A673 (cell line): ENCODE results near the gene MTLN. TPM values are rescaled to one million over a fixed set of nuclear protein-coding genes. Genes with fewer than 3 reads are reported as not detected.

ENCODE experiments used
- BruUV-seq: library from RNA; stranded (reverse); fragments of 400-500 nt; replicated peaks from 2 replicates; lab custom pipeline; 2021; lab: Mats Ljungman, UMichigan
- CTCF ChIA-PET: fragments of 300-600 bp; sonication (Branson Sonifier 250); formaldehyde crosslinking; loops from one replicate; lab custom pipeline; 2022; ENCODE audit warnings: antibody characterized with exemption; lab: Charles Lee
- POLR2A ChIA-PET: fragments of 300-600 bp; sonication (Branson Sonifier 250); formaldehyde crosslinking; loops from one replicate; lab custom pipeline; 2022; ENCODE audit warnings: antibody characterized with exemption; ENCODE audit not compliant: low non-redundant PET; lab: Charles Lee
- DNase-seq: peaks from one replicate; pipeline ENCODE4 v3.0.0-alpha.2; 2015; ENCODE audit warnings: low spot score
- H3K27ac ChIP-seq: fragments of 200-600 bp; sonication (generic); 2 replicates; pipeline ENCODE4 v1.5.1; 2016; ENCODE audit warnings: mixed run types, low read depth, mild to moderate bottlenecking, mixed read lengths, antibody characterized with exemption, low read length; ENCODE audit not compliant: poor library complexity, severe bottlenecking
- H3K27me3 ChIP-seq: fragments of 200-600 bp; sonication (generic); replicated peaks from 2 replicates; pipeline ENCODE4 v1.6.1; 2017; ENCODE audit warnings: mixed run types, low read depth, mild to moderate bottlenecking, mixed read lengths, antibody characterized with exemption, low read length; ENCODE audit not compliant: insufficient read depth, poor library complexity
- H3K36me3 ChIP-seq: fragments of 200-600 bp; sonication (generic); 2 replicates; pipeline ENCODE4 v1.6.1; 2016; ENCODE audit warnings: mixed run types, mild to moderate bottlenecking, mixed read lengths, antibody characterized with exemption, low read length; ENCODE audit not compliant: insufficient read depth, poor library complexity, severe bottlenecking
- H3K4me1 ChIP-seq: fragments of 200-600 bp; sonication (generic); 2 replicates; pipeline ENCODE4 v1.6.1; 2017; ENCODE audit warnings: mixed run types, mild to moderate bottlenecking, mixed read lengths, antibody characterized with exemption, low read length; ENCODE audit not compliant: insufficient read depth, poor library complexity, severe bottlenecking
- H3K4me3 ChIP-seq: fragments of 200-600 bp; sonication (generic); 2 replicates; pipeline ENCODE4 v1.5.1; 2016; ENCODE audit warnings: low read depth, mixed run types, mild to moderate bottlenecking, mixed read lengths, low read length; ENCODE audit not compliant: poor library complexity, severe bottlenecking
- H3K9me3 ChIP-seq: fragments of 200-600 bp; sonication (generic); 2 replicates; pipeline ENCODE4 v1.6.1; 2016; ENCODE audit warnings: mixed run types, low read depth, mild to moderate bottlenecking, mixed read lengths, antibody characterized with exemption, low read length; ENCODE audit not compliant: poor library complexity, severe bottlenecking
- CTCF ChIP-seq: fragments of 300-800, 200-600 bp; sonication (generic); conservative IDR thresholded peaks from 2 replicates; pipeline ENCODE4 v1.5.1; 2017; ENCODE audit warnings: low read depth, mild to moderate bottlenecking, antibody characterized with exemption, low read length, moderate library complexity, mixed read lengths
- EZH2 ChIP-seq: fragments of 200-600 bp; sonication (generic); IDR thresholded peaks from 2 replicates; pipeline ENCODE4 v1.6.1; 2017; ENCODE audit warnings: borderline replicate concordance, low read depth, mild to moderate bottlenecking, mixed read lengths, antibody characterized with exemption, low read length; ENCODE audit not compliant: poor library complexity, severe bottlenecking
- intact Hi-C: fragments of 100-400 bp; cut with micrococcal nuclease; formaldehyde crosslinking; loops from one replicate; pipeline ENCODE4 v1.10.0; 2022; ENCODE audit not compliant: unreplicated experiment
- total RNA-seq: library from RNA; stranded (reverse); gene quantifications from 2 replicates; pipeline ENCODE4 v1.2.3, GENCODE V29; 2021

Gene MTLN
- total RNA-seq, 1 experiment from 2014 or later = 26.8 TPM

- TF ChIP-seq CTCF (no peak), EZH2 (no peak)
Observed at GRCh38 chr2:110182449-110182848, 29.9 kb downstream of the MTLN start.

GRCh38 chr2:110180036-110180435, 32.3 kb downstream of the MTLN start:
- CTCF ChIA-PET = no interaction called here
- Histone ChIP-seq H3K27me3 (no peaks in the 10 kb centered on the region), H3K9me3 (peaks cover 5% of the 10 kb centered on the region), H3K4me1 (no peaks in the 10 kb centered on the region), H3K36me3 (no peaks in the 10 kb centered on the region), H3K27ac (no peak overlapping the region), H3K4me3 (no peak overlapping the region)
- no peak for DNase-seq
- TF ChIP-seq CTCF (no peak), EZH2 (no peak)
- POLR2A ChIA-PET = interaction anchor here (0.7 kb wide), 1 partner anchor 10 kb away, joined by 12 read pairs; no protein-coding TSS in a partner anchor
- intact Hi-C loops = no loop called here
- no TSS peak for BruUV-seq

More at GRCh38 chr2:110182449-110182848, 29.9 kb downstream of the MTLN start:
- Histone ChIP-seq H3K27ac (no peak overlapping the region), H3K9me3 (peaks cover 5% of the 10 kb centered on the region), H3K36me3 (no peaks in the 10 kb centered on the region), H3K4me3 (no peak overlapping the region), H3K27me3 (no peaks in the 10 kb centered on the region), H3K4me1 (no peaks in the 10 kb centered on the region)
- DNase-seq = no peak
- ChIA-PET CTCF (no interaction called here), POLR2A (no interaction called here)
- intact Hi-C loops = no loop called here
- BruUV-seq = no TSS peak

GRCh38 chr2:110173523-110173922, 38.8 kb downstream of the MTLN start:
- Histone ChIP-seq H3K27me3 (no peaks in the 10 kb centered on the region), H3K27ac (no peak overlapping the region), H3K4me3 (no peak overlapping the region), H3K9me3 (no peaks in the 10 kb centered on the region), H3K4me1 (no peaks in the 10 kb centered on the region), H3K36me3 (no peaks in the 10 kb centered on the region)
- ChIA-PET CTCF (no interaction called here), POLR2A (no interaction called here)
- intact Hi-C loops = no loop called here
- no peak for DNase-seq
- TF ChIP-seq CTCF (no peak), EZH2 (no peak)
- no TSS peak for BruUV-seq
